ENCODE measurements around the gene ASIC4.
A peak's percentile ranks its signal among the peaks of the same experiment; 100 is the strongest.

Gene ASIC4

DNA sequence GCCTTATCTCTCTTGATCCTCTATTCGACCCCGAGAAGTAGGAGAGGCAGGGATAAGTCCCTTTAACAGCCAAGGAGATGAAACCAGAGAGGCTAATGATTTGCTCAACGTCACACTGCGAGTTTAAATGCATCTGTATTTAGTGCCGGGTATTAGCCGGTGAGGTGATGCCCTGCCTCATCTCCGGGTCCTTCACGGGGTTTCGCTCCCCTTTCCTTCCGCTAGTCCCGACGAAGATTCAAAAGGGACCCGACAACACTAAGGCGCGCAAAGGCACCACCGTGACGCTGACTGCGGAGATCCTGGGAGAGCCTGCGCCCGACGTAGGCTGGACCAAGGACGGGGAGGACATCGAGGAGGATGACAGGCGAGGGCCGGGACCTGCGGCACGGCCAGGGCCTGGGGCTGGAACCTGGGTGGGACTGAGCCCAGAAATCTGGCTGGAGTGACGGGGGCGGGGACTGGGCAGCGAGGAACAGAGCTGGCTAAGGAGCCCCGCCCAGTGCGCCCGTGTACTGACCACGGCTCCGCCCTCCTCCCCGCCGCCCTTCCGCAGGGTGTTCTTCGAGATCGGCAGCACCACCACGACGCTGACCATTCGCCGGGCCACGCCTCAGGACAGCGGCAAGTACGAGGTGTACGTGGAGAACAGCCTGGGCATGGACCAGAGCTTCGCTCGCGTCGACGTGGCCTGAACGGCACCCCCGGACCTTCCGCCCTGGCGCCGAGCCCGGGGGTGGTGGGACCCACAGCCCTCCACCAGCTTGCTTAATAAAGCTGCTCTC, 16.6 kb upstream of the ASIC4 start:
- DNase-seq (ENCODE audit: insufficient read length, low spot score): peak; percentile 91
- FAIRE-seq: peak; percentile 76

DNA sequence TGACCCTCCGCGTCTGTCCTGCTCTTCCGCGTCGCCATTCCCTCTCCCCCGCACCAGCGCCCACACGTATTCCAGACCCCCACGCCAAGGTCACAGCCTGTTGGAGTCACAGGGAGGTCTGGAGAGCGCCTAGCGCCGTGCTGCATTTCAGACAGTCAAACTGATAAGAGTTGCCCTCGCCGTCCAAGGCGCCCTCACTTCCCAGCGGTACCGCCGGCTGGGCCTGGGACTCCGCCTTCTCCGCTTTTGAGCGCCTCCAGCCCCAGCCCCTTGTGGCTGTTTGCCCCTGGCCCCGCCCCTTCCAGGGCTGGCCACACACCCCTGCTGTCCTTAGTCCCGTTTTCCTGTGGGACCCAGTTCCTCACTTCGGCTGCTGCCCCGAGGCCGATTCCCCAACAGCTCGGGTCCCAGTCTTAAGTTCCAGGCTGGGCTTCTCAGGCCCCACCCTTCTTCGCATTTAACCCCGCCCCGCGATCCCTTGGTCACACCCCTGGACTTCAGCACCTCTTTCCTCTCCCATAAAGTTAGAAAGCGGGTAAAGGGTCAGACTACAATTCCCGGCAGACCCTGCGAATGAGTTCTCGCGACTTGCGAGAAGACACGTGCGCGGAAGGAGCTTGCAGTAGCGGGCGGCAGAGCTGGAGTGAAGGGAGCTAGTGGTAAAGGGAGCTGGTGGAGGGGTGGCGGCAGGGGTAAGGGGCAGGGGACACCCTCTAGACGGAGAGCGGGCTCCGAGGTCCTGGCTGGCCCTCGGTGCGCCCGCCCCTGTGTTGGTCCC, 15.8 kb upstream of the ASIC4 start, which contains the start of gene GMPPA:
TSS of gene GMPPA (plus strand) at position 612 of the 778 bp plus-strand sequence. CDS start 1,085 bp downstream, outside the sequence.
- DNase-seq (ENCODE audit: insufficient read length, low spot score): peak; percentile 98
- peak; percentile 83 for FAIRE-seq

DNA sequence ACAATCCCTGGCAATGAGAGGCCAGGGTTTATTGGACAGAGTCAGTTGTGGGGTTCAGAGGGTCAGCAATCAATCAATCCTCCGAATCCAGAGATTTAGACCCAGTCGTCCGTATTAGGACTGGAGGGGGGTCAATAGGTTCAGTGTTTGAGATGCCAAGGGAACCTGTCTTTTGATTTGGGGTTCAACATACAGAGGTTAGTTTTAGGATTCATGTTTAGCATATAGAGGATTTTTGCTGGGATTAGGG, 15.3 kb upstream of the ASIC4 start:
- FAIRE-seq: no peak
- no peak for DNase-seq (ENCODE audit: insufficient read length, low spot score)

DNA sequence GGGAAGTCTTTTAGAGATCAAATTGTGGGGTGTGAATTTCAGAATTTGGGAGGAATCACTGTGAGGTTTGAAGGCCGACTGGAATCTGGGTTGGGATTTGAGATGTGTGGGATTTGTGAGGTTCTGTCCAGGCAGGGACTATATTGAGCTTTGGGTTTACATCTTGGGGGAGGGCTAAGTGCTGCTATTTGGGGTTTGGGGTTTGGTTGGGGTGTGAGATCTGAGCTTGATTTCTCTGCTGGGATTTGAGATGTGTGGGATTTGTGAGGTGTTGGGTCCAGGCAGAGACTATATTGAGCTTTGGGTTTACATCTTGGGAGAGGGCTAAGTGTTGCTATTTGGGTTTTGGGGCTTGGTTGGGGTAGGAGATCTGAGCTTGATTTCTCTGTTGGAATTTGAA, 14.7 kb upstream of the ASIC4 start:
- FAIRE-seq: no peak

DNA sequence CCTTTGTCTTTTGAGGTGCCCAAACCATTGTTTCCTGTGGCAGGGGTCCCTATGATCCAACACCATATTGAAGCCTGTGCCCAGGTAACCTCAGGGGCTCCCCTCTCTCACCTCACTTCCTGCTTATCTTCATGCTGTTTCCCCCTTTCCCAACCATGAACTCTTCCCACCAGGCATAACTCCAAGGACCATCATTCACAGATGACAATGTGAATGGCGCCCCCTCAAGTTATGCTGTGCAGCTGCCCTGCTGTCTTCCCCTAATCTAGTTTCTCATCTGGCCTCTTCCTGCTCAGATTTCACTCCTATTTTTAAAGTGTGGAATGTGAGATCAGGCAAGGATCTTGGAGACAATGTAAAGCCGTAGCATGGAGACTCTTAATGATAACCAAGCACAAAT, 14.1 kb upstream of the ASIC4 start:
- peak; percentile 9 for FAIRE-seq

More for the DNA sequence above, 14.7 kb upstream of the ASIC4 start:
- DNase-seq (ENCODE audit: insufficient read length, low spot score): no peak

DNA sequence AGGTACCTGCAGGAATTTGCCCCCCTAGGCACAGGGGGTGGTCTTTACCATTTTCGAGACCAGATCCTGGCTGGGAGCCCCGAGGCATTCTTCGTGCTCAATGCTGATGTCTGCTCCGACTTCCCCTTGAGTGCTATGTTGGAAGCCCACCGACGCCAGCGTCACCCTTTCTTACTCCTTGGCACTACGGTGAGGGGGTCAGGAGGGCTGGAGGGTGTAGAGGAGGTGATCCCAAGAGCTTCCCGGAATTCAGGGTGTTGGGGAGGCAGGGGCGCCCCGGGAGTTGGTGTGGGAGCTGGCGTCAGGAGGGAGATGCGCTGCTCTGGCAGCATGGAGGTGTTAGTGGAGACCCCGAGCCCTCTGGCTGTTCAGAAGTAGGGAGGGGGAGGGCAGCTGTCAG, 12.4 kb upstream of the ASIC4 start:
- no peak for DNase-seq (ENCODE audit: insufficient read length, low spot score)
- no peak for FAIRE-seq

More for the DNA sequence above, 14.1 kb upstream of the ASIC4 start:
- DNase-seq (ENCODE audit: insufficient read length, low spot score): peak; percentile 30

DNA sequence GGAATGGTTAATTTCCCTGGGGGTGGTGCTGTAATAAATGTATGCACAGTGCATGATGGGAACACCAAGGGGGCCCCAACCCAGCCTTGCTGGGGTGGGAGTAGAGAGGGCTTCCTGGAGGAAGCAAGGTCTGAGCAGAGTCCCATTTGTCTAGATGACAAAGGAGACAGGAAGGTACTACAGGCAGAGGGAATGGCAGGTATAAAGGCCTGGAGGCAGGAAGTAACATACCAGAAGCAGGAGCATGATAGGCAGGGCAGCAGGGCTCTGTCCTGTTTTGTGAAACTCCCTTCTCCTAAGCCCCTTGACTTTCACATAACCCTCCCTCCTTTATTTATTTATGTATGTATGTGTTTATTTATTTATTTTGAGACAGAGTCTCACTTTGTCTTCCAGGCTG, 11.7 kb upstream of the ASIC4 start:
- DNase-seq (ENCODE audit: insufficient read length, low spot score) (no peak), FAIRE-seq (no peak)

DNA sequence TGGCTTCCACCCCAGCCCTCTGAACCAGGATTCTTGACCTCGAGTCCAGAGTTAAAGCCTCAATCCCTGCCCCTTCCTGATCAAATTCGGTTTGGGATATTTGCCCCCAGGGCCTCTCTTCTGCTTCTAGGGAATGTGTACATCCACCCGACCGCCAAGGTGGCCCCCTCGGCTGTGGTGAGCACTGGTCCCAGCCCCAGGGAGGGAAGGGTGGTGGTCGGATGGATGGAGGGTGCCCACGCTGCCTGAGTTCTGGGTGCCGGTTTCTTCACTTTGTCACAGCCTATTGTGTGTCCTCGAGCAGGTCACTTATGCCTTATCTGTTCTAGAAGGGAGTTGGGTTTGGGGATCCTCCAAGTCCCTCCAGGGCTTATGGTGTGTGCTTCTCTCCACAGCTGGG, 8.7 kb upstream of the ASIC4 start:
- no peak for FAIRE-seq
- no peak for DNase-seq (ENCODE audit: insufficient read length, low spot score)

DNA sequence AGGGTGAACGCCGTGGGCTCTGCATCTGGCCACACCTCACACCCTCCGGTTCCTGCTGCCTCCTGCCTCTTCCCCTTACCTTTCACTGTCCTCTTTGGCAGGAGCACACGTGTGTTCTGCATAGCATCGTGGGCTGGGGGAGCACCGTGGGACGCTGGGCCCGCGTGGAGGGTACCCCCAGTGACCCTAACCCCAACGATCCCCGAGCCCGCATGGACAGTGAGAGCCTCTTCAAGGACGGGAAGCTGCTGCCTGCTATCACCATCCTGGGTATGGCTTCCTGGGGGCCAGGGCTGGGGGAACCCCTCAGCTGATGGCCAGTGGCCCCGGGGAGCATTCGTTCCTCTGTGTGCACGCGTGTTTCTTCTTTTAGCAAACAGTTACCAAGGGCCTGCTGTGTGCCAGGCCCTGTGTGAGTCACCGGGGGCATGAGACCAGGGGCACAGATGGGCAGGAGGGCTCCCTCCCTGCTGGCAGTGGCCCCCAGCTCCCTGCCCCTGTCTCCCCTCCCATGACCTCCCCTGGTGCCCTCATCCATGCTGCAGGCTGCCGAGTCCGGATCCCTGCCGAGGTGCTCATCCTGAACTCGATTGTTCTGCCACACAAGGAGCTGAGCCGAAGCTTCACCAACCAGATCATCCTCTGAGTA, 8.0 kb upstream of the ASIC4 start:
- FAIRE-seq: no peak
- no peak for DNase-seq (ENCODE audit: insufficient read length, low spot score)

DNA sequence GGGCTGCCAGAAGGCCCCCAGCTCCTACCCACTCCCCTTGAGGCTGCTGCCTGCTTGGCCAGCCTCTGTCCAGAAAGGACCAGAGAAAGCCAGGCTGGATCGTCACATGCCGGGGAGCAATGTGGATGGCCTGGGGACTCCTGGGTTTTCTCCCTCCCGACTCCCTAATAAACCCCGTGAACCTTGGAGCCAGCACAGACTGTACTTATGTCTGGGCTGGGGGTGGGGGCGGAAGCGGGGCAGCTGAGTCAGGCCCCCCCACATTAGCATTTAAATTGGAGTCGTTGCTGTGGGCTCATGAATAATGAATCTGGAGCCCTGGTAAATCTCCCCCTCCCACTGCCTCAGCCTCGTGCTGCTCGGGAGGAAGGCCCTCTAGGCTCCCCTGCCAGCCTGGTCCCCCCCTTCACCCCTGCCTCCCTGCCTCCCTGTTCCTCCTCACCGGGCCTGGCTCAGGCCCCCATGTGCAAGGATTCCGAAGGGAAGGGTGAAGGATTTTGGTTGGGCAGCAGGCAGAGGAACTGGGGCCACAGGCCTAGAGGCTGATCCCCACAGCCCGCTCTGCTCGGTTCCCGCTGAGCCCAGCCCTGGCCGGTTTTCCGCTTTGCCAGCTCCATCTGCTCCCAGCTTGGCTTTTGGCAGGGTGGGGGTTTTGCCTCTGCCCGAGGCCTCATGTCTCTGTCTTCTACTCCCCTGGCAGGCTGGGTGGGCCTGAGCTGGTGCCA, 7.3 kb upstream of the ASIC4 start:
- FAIRE-seq: no peak

DNA sequence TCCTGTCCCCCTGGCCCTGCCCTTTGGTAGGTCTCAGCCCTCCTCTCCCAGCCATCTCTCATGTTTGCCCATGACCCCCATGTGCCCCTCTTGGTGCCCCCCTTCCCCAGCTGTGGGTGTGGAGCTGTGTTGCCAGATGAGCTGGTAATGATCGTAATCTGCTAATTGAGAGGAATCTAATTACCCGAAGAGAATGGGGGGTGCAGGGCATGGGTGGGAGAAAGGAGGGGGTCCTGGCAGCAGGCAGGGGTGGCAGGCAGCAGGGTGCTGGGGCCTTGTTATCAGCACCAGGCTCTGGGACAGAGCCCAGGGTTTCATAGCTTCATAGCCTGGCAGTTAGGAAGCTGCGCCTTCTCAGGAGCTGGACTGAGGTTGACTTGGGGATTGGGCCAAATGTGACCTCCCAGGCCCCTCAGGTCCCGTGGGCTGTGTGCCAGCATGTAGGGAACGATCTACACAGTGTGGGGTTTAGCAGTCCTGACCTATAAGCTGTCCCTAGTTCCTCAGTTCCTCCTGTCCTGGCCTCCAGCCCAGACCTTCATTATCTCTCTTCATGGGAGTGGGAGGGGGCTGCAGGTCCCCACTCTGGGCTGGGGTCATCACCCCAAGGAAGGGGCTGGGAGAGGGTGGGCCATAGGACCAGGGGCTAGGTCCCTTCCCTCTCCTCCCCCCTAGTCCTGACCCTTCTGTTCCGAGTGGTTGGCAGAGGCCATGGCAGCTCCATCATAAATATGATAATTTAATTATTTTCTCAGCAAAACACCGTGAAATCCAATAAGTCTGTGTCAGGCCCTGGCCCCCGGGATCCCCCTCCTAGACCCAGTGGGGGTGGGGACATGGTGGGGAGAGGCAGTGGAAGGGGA, 6.5 kb upstream of the ASIC4 start:
- DNase-seq (ENCODE audit: insufficient read length, low spot score) (no peak), FAIRE-seq (no peak)

More for the DNA sequence above, 7.3 kb upstream of the ASIC4 start:
- no peak for DNase-seq (ENCODE audit: insufficient read length, low spot score)

DNA sequence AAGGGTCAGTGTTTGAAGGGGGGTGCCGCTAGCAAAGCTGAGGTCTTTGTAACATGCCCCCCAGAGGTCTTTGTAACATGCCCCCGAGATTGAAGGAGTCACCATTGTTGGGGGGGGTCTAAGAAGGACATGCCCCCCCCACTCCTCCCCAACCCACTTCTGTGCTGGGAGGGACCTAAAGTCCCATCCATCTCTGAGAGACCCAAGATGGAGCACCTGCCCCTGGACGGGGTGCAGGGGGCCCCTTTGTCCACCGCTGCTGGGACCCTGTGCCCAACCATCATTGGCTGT, 5.9 kb upstream of the ASIC4 start:
- FAIRE-seq: no peak
- no peak for DNase-seq (ENCODE audit: insufficient read length, low spot score)

DNA sequence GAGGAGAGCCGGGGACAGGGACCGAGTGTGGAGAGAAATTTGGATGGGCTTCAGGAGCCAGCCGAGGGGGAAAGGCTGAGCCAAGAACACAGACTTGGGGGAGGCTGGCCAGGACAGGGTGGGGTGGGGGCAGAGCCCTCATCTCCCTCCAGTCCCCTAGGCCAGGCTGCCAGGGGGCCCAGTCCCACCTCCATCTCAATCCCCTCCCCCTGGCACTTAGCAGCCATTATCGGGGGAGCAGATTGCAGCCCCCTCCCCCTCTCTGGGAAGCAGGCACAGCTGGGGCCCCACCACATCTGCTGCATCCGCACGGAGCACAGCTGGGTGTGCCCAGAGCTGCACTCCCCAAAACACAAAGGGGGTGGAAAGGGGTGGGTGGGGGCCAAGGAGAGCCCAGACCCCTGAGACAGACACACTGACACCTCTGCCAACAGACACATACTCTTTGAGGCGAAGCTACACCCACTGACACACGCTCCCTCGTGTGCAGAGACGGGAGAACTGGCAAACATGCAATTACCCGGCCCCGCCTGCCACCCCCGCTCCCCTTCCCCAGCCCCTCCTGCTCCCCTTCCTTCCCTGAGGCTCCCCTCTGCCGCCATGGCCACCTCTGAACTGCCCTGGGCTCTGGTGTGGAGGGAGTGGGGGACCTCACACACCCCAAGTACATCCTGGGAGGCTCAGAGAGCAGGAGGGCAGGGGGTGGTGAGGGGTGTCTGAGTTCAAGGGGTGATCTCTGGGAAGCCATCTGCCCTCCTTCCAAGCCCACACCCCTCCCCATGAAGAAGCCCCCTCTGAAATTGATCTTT, 5.1 kb upstream of the ASIC4 start:
- DNase-seq (ENCODE audit: insufficient read length, low spot score) (no peak), FAIRE-seq (no peak)

DNA sequence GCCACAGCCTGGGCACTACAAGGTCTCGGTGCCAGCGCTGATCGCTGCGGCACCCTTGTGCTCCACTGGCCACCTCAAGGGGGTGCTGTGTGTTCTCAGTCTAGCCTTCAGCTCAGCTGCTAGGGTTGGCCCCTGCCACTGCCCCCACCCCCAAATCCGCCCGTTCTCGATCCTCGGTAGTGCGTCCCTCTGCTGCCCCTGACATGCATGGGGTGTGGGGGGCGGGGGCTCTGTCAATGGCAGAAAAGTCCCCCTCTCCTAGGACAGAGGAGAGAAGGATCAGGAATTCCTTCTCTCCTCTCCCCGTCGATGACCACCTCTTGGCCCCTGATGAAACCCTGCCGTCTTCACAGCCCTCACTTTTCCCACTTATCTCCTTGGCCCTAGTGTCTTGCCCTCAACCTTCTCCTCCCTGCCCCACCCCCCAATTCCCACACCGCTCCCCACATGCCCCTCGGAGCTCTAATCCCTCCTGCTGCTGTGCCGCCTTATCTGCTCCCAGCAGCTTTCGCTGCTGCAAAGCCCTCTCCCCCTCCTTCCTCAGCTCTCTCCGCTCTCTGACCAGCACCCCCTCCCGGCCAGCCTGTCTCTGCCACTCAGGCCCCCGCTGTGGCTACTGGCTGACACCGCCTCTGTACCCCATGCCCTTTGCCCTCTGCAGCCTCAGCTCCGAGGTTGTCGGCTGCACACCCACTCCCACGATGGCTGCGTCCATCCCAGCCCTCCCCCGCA, 4.3 kb upstream of the ASIC4 start:
- DNase-seq (ENCODE audit: insufficient read length, low spot score) (peak; percentile 45), FAIRE-seq (no peak)

DNA sequence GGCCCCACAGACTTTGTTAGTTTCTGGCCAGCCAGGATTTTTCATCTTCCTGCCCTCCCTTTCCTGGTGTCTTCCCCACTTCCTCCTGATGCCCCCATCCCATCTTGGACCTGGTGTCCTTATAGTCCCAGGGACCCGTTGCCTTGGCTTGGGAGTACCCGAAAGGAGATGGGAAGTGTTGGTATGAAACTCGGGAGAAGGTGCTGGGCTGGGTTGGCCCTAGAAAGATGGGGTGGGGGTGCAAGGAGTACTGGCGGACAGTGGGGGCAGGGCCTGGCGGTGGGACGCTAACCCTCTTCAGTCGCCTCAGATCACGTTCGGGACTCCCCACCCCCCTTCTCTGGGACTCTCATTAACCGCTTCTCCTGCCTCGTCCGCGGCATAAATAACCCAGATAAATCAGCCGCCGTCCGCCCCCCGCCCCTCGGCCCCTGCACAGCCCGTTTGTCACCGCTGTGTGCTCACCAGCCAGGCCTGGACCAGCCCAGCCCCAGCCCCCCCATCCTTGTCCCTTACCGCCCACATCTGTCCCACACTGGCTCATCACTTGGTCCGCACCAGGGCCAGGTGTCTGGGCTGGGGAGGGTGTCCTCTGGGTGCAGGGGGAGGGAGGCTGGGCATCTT, 3.7 kb upstream of the ASIC4 start:
- DNase-seq (ENCODE audit: insufficient read length, low spot score) (no peak), FAIRE-seq (no peak)

DNA sequence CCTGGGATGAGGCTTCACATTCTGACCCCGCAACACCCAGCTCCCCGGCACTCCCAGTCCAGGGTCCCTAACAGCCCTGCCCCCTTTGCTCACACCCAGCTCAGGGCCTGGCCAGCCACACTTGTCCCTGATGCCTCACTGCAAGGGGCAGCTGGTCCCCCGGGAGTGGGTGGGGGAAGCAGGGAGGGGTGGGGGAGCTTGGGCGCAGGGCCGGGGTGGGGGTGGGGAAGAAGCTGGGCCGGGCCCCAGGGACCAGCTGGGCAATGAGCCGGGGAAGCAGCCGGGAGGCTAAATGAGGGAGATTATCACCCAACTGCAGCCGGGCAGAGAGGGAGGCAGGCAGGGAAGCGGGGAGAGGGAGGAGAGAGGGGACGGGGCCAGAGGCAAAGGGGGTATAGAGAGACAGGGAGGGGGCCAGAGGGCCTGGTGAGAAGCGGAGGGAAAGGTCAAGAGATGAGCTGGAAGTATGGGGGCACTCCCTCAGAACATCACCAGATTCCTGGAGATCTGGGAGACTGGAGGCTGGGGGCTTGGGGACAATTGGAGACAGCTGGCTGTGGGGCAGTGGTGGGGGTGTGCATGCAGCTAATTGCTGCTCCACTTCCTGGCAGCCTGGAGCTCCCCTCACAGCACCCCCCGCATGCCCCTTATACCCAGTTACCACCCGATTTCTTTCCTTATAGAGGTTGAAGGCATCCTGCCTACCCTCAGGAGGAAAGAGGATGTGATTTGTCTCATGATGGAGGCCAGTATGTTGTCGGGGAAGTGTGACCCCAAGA, 2.5 kb upstream of the ASIC4 start:
- DNase-seq (ENCODE audit: insufficient read length, low spot score) (no peak), FAIRE-seq (no peak)

DNA sequence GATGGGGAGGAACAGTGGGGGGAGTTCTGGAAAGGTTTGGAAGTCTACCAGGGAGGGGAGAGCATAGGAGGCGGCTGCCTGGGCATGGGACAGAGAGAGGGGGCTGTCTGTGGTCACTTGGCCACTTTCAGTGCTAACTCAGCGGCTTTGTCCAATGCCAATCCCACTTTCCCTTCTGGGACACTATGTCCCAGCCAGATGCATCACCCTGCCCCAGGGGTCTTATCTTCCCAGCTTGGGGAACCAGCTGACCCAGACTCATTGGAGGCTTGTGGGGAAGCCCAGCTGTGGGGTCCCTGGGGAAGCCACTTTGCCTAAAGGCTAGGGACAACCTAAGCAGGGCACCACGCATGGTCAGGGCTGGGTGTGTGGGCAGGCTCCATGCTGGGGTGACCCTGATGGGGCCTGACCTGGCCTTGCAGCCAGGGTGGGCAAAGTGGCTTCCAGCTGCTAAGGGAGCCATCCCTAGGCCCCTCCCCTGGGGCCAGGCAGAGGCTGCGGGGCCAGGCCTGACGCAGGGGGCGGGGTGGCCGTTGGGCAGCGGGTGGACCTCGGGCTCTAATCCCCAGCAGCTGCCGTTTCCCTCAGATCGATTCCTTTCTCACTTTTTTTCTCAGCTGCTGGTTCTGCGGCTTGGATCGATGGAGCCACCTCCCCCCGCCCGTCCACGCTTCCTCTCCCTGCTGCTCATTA, 1.6 kb upstream of the ASIC4 start:
- no peak for DNase-seq (ENCODE audit: insufficient read length, low spot score)
- FAIRE-seq: no peak
